ENCODE results near the gene MRS2. TPM values are rescaled to one million over a fixed set of nuclear protein-coding genes. Genes with fewer than 3 reads are reported as not detected.

MRS2 gene
- polyA plus RNA-seq, 1 experiment = 19.9 TPM

Small RNA genes within 50 kb of the gene (small RNA-seq; reads per million reads assigned to genes)
- not detected for gene RNU6-391P (ENCODE audit: insufficient read length, low read depth)

Other genes with a start within 250 kb of the MRS2 start
- 0.02 TPM in 1 of 2 replicates, not detected in the other for gene DCDC2, start 44.9 kb upstream of the MRS2 start, polyA plus RNA-seq (2011; rRNA removed)
- 0.04 TPM in 1 of 2 replicates, not detected in the other for gene GPLD1, start 86.6 kb downstream of the MRS2 start, polyA plus RNA-seq (2011; rRNA removed)
- 0.11 and 0.35 TPM in 2 replicates for gene ALDH5A1, start 92.0 kb downstream of the MRS2 start, polyA plus RNA-seq (2011; rRNA removed)
- 0.01 TPM in 1 of 2 replicates, not detected in the other for gene KIAA0319, start 243.3 kb downstream of the MRS2 start, polyA plus RNA-seq (2011; rRNA removed)